OCI-LY1 (cell line): ENCODE measurements around the gene TPPP.

Source experiments
- H2AFZ ChIP-seq: fragments of 200-600 bp; sonication (generic), shearing (Covaris generic); 2 replicates; pipeline ENCODE4 v1.6.0; 2014; ENCODE audit warnings: antibody characterized with exemption, mild to moderate bottlenecking, low read length
- H3F3A ChIP-seq: fragments of 200-600 bp; sonication (generic), shearing (Covaris generic); 2 replicates; pipeline ENCODE4 v1.6.0; 2014; ENCODE audit warnings: mild to moderate bottlenecking, antibody characterized with exemption, low read length, moderate library complexity; ENCODE audit not compliant: insufficient read depth
- H3K27ac ChIP-seq: fragments of 200-600 bp; sonication (generic); 2 replicates; pipeline ENCODE4 v1.5.1; 2014; ENCODE audit warnings: low read length, mixed run types, mild to moderate bottlenecking, low read depth; ENCODE audit not compliant: poor library complexity, severe bottlenecking
- H3K27me3 ChIP-seq: fragments of 200-600 bp; sonication (generic); 2 replicates; pipeline ENCODE4 v1.6.0; 2014; ENCODE audit warnings: antibody characterized with exemption, mild to moderate bottlenecking, low read length, moderate library complexity; ENCODE audit not compliant: insufficient read depth
- H3K36me3 ChIP-seq: fragments of 200-600 bp; sonication (generic); 2 replicates; pipeline ENCODE4 v1.6.1; 2014; ENCODE audit warnings: mild to moderate bottlenecking, antibody characterized with exemption, low read length, moderate library complexity, mixed read lengths; ENCODE audit not compliant: insufficient read depth
- H3K4me1 ChIP-seq: fragments of 200-600 bp; sonication (generic); 2 replicates; pipeline ENCODE4 v1.5.1; 2014; ENCODE audit warnings: mild to moderate bottlenecking, low read length, moderate library complexity; ENCODE audit not compliant: insufficient read depth, severe bottlenecking
- H3K4me2 ChIP-seq: fragments of 200-600 bp; sonication (generic), shearing (Covaris generic); 2 replicates; pipeline ENCODE4 v1.6.1; 2014; ENCODE audit warnings: low read length
- H3K4me3 ChIP-seq: fragments of 200-600 bp; sonication (generic); 2 replicates; pipeline ENCODE4 v1.5.1; 2014; ENCODE audit warnings: low read length, low read depth, mild to moderate bottlenecking, mixed read lengths; ENCODE audit not compliant: poor library complexity, severe bottlenecking
- H3K79me2 ChIP-seq: fragments of 200-600 bp; shearing (Covaris generic); 2 replicates; pipeline ENCODE4 v1.6.1; 2016; ENCODE audit warnings: mixed run types, low read length, mixed read lengths; ENCODE audit not compliant: insufficient read depth
- H3K9ac ChIP-seq: fragments of 200-600 bp; sonication (generic), shearing (Covaris generic); 2 replicates; pipeline ENCODE4 v1.6.1; 2014; ENCODE audit warnings: mild to moderate bottlenecking, low read length, mixed read lengths
- H3K9me2 ChIP-seq: fragments of 200-600 bp; sonication (generic), shearing (Covaris generic); 2 replicates; pipeline ENCODE4 v1.6.1; 2014; ENCODE audit warnings: low read depth, mild to moderate bottlenecking, low read length, mixed read lengths
- H3K9me3 ChIP-seq: fragments of 200-600 bp; shearing (Covaris generic); 2 replicates; pipeline ENCODE4 v1.6.1; 2014; ENCODE audit warnings: low read length, mixed read lengths
- H4K20me1 ChIP-seq: fragments of 200-600 bp; sonication (generic), shearing (Covaris generic); 2 replicates; pipeline ENCODE4 v1.6.0; 2016; ENCODE audit warnings: mild to moderate bottlenecking, low read length; ENCODE audit not compliant: insufficient read depth
- EZH2 ChIP-seq: fragments of 200-600 bp; sonication (generic), shearing (Covaris generic); IDR thresholded peaks from 2 replicates; pipeline ENCODE4 v1.8.0; 2017; ENCODE audit warnings: borderline replicate concordance, mixed run types, mild to moderate bottlenecking, antibody characterized with exemption, low read length, moderate library complexity, mixed read lengths
- TF ChIP-seq, protein P1 (sequence below): fragments of 200-600 bp; sonication (generic), shearing (Covaris generic); IDR thresholded peaks from 2 replicates; pipeline ENCODE4 v1.5.1; 2017; ENCODE audit warnings: mild to moderate bottlenecking, antibody characterized with exemption, low read length, moderate library complexity, mixed read lengths

Gene TPPP

DNA sequence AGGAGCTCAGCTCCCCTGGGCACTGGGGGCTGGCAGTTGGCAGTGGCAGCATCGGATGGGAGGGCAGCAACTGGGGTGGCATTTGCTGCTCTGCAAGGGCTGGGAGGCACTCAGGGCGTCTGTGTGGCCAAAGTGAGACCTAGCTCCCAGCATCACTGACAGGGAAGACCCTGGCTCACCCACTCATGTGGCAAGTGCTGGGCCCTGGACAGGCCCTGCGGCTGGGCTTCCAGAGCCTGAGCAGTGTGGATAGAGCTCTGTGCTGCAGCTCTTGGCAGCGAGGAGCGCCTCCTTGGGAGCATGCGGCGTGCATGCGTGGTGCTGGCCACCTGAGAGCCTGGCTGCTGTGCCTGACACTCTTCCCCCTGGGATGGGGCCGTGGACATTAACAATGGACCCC is 70.8 kb downstream of the TPPP start:
- no peak overlapping the region for H3K4me3 ChIP-seq
- no peak overlapping the region for H3K27ac ChIP-seq
- H3K9me2 ChIP-seq = no peaks in the 10 kb centered on the region
- TF ChIP-seq, protein P1, sequence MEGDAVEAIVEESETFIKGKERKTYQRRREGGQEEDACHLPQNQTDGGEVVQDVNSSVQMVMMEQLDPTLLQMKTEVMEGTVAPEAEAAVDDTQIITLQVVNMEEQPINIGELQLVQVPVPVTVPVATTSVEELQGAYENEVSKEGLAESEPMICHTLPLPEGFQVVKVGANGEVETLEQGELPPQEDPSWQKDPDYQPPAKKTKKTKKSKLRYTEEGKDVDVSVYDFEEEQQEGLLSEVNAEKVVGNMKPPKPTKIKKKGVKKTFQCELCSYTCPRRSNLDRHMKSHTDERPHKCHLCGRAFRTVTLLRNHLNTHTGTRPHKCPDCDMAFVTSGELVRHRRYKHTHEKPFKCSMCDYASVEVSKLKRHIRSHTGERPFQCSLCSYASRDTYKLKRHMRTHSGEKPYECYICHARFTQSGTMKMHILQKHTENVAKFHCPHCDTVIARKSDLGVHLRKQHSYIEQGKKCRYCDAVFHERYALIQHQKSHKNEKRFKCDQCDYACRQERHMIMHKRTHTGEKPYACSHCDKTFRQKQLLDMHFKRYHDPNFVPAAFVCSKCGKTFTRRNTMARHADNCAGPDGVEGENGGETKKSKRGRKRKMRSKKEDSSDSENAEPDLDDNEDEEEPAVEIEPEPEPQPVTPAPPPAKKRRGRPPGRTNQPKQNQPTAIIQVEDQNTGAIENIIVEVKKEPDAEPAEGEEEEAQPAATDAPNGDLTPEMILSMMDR = no peak
- TF ChIP-seq EZH2 = no peak
- no peak overlapping the region for H3K4me2 ChIP-seq
- no peak overlapping the region for H2AFZ ChIP-seq
- peaks cover 78% of the 10 kb centered on the region for H3K36me3 ChIP-seq
- H4K20me1 ChIP-seq = no peaks in the 10 kb centered on the region
- H3K9ac ChIP-seq = no peak overlapping the region
- no peaks in the 10 kb centered on the region for H3K79me2 ChIP-seq
- no peaks in the 10 kb centered on the region for H3F3A ChIP-seq
- H3K9me3 ChIP-seq = no peaks in the 10 kb centered on the region
- H3K27me3 ChIP-seq = no peaks in the 10 kb centered on the region
- no peaks in the 10 kb centered on the region for H3K4me1 ChIP-seq

DNA sequence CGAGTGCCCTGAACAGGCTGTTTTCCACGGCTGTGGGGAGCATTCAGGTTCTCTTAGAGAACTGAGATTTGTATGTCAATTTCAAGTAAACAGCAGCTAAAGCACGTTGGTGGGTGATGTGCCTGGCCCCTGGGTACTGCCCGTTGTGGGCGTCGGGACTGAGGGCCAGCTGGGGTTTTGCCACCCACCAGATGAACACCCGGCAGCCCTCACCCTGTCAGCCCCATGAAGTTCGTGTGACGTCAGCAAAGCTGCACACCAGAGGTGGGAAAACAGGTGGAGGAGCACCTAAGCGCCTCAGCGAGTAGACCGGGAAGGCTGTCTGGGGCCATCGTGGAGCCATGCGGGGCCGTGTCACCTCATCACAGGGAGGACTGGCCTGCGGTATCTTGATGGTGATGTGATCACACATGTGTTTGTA is 71.8 kb downstream of the TPPP start:
- H3K9ac ChIP-seq = no peak overlapping the region
- H3K36me3 ChIP-seq = peaks cover 72% of the 10 kb centered on the region
- no peaks in the 10 kb centered on the region for H3K27me3 ChIP-seq
- H3K79me2 ChIP-seq = peaks cover 2% of the 10 kb centered on the region
- no peaks in the 10 kb centered on the region for H3K9me3 ChIP-seq
- H3K4me2 ChIP-seq = no peak overlapping the region
- H3K9me2 ChIP-seq = no peaks in the 10 kb centered on the region
- H3F3A ChIP-seq = no peaks in the 10 kb centered on the region
- no peak overlapping the region for H3K4me3 ChIP-seq
- H2AFZ ChIP-seq = no peak overlapping the region
- no peaks in the 10 kb centered on the region for H3K4me1 ChIP-seq
- no peak overlapping the region for H3K27ac ChIP-seq
- TF ChIP-seq, protein P1 = no peak
- TF ChIP-seq EZH2 = no peak
- no peaks in the 10 kb centered on the region for H4K20me1 ChIP-seq

DNA sequence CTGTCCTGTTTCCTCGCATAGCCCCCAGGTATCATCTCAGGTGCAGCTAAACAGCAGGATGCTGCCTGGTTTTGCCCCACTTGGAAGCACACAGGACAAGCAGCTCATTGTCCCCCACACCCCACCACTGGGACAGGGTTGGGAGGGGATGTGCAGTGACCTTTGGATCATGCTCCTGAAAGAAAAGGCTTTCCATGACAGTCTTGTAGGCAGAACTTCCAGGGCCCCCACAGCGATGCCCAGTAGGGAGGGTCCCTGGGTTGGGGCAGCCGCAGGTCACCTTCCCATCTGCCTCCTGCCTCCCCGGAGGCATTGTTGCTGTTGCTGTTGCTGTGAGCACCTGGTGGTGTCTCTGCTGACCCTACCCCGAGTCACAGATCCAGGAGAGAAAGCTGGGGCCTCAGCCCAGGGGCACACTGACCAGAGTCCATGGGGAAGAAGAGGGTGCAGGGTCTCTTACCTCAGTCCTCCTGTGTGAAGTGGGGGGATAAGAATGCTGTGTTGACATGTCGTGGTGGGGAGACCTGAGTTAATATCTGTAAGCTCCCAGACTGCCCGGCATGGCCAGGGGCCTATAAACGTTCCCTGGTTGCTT is 72.5 kb downstream of the TPPP start:
- Histone ChIP-seq H3K9me3 (no peaks in the 10 kb centered on the region), H3K9me2 (no peaks in the 10 kb centered on the region), H3F3A (no peaks in the 10 kb centered on the region), H3K79me2 (peaks cover 9% of the 10 kb centered on the region), H4K20me1 (no peaks in the 10 kb centered on the region), H3K4me3 (no peak overlapping the region), H3K27ac (no peak overlapping the region), H3K36me3 (peaks cover 71% of the 10 kb centered on the region), H3K4me2 (no peak overlapping the region), H2AFZ (no peak overlapping the region), H3K9ac (no peak overlapping the region), H3K4me1 (no peaks in the 10 kb centered on the region), H3K27me3 (no peaks in the 10 kb centered on the region)
- no peak for TF ChIP-seq EZH2
- TF ChIP-seq, protein P1 = no peak
